ENCODE measurements around the gene HMGA1.
A peak's percentile ranks its signal among the peaks of the same experiment; 100 is the strongest.

Gene HMGA1

DNA sequence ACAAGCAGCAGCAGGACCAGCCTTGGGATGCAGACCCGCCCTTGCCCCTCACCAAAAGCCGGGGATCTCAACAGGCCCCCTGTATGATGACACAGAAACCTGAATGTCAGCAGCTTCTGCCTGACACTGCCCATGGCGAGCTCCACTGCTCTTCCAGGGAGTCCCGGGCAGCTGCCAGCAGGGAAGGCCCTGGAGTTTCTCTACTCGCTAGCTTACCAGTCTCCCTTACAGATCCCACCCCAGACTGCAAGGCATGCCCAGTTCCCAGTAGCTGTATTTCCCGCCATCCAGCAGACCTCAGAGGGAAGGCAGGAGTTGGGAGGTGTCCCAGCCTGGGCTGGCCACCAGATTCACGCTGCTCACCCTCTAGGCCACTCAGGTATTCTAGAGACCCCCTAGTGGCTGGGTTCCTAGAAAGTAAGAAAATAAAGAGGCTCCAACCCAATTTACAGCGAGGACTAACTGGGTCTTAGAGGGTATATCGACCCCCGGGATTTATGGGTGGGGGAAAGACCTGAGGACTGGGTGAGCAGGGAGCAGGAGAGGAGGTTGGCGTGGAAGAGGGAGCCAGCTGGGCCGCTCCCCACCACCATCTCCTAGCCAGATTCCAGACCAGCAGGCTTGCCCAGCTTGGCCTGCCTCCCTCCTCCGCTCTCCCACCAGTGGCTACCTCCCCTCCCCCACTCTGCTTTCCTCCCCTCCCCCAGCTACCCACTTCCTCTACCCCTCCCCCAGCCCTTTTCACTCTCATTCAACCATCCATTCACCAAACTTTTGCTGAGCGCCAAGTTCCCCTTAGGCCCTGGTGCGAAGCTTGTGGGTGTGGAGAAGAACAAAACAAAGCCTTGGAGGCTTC, 9.7 kb upstream of the HMGA1 start:
- Mint-ChIP-seq H3K4me1 (peaks cover 6% of the 10 kb centered on the region), H3K27me3 (ENCODE audit: low read depth) (no peaks in the 10 kb centered on the region), H3K4me3 (no peak overlapping the region), H3K36me3 (ENCODE audit: low read depth) (no peaks in the 10 kb centered on the region), H3K27ac (peak overlapping the region in 2 of 3 experiments; percentile 37 to 60), H3K9me3 (no peaks in the 10 kb centered on the region)
- TF ChIP-seq, protein P1, sequence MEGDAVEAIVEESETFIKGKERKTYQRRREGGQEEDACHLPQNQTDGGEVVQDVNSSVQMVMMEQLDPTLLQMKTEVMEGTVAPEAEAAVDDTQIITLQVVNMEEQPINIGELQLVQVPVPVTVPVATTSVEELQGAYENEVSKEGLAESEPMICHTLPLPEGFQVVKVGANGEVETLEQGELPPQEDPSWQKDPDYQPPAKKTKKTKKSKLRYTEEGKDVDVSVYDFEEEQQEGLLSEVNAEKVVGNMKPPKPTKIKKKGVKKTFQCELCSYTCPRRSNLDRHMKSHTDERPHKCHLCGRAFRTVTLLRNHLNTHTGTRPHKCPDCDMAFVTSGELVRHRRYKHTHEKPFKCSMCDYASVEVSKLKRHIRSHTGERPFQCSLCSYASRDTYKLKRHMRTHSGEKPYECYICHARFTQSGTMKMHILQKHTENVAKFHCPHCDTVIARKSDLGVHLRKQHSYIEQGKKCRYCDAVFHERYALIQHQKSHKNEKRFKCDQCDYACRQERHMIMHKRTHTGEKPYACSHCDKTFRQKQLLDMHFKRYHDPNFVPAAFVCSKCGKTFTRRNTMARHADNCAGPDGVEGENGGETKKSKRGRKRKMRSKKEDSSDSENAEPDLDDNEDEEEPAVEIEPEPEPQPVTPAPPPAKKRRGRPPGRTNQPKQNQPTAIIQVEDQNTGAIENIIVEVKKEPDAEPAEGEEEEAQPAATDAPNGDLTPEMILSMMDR (IDR thresholded peaks at IDR 0.05; ENCODE audit: unreplicated experiment in 3 of 3) = no peak

DNA sequence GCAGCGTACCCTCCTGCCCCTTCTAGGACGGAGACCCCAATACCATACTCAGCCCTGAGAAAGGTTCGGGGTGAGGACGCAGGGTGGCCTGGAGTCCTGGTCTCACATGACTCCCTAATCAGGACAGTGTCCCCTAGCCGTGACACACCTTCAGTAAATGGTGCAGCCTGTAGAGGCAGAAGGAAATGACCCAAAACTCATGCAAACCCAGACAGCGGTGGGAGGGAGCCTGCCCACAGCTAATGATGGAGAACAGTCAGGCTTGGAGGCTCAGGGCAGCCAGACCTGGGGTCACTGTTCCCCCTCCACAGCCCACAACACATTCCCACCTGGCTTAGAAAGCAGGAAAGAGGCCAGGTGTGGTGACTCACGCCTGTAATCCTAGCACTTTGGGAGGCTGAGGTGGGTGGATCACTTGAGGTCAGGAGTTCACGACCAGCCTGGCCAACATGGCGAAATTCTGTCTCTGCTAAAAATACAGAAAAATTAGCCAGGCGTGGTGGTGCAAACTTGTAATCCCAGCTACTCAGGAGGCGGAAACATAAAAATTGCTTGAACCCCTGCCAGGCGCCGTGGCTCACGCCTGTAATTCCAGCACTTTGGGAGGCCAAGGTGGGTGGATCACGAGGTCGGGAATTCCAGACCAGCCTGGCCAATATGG, 8.8 kb upstream of the HMGA1 start:
- peaks cover 6% of the 10 kb centered on the region for H3K4me1 Mint-ChIP-seq
- TF ChIP-seq, protein P1 (IDR thresholded peaks at IDR 0.05; ENCODE audit: unreplicated experiment in 3 of 3) = no peak
- H3K36me3 Mint-ChIP-seq (ENCODE audit: low read depth) = no peaks in the 10 kb centered on the region
- H3K27ac Mint-ChIP-seq = peak overlapping the region in 1 of 3 experiments; percentile 60
- no peaks in the 10 kb centered on the region for H3K27me3 Mint-ChIP-seq (ENCODE audit: low read depth)
- no peak overlapping the region for H3K4me3 Mint-ChIP-seq
- H3K9me3 Mint-ChIP-seq = no peaks in the 10 kb centered on the region

DNA sequence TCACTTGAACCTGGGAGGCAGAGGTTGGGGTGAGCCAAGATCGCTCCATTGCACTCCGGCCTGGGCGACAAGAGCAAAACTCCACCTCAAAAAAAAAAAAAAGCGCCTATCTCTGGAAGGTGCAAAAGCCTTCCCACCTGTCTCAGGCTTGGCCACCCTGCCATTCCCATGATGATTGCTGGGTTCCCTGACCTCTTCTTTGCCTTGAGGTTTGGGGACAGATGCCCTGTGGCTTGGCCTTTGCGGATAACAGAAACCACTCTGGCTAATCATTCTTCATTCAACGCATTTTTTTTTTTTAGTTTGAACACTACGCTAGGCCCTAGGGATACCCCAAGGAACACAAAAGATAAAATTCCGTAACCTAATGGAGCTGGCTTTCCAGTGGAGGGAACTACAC, 6.8 kb upstream of the HMGA1 start:
- Mint-ChIP-seq H3K27me3 (ENCODE audit: low read depth) (no peaks in the 10 kb centered on the region), H3K4me3 (no peak overlapping the region), H3K9me3 (no peaks in the 10 kb centered on the region), H3K27ac (no peak overlapping the region), H3K4me1 (no peaks in the 10 kb centered on the region), H3K36me3 (ENCODE audit: low read depth) (no peaks in the 10 kb centered on the region)
- TF ChIP-seq, protein P1 (IDR thresholded peaks at IDR 0.05; ENCODE audit: unreplicated experiment in 3 of 3) = no peak

DNA sequence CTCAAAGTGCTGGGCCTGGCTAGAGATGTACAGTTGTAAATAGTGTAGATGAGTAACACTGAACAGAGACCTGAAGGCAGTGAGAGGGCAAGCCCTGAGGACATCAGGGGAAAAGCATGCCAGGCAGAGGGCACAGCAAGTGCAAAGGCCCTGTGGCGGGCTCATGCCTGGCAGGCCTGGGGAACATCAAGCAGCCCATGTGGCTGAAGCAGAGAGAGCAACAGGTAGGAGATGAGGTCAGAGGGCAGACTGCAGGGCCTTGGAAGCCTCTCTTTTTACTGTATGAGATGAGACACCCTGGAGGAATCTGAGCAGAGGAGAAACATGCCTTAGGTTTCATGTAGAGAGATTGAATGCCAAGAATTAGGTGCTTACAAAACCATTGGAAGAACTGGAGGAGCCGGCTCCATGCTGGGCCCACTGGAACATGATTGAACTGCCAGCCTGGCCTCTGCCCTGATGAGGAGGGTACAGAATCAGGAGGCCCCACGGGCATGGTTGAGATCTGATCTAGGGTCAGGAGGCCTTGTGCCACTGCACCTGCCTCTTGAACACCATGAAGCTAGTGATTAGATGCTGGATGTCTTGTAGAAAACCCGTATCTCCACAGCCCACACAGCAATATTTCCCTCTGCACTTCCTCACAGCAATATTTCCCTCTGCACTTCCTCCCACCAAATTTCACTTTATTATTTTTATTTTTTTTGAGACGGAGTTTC, 5.9 kb upstream of the HMGA1 start:
- Mint-ChIP-seq H3K4me1 (no peaks in the 10 kb centered on the region), H3K9me3 (no peaks in the 10 kb centered on the region), H3K36me3 (ENCODE audit: low read depth) (no peaks in the 10 kb centered on the region), H3K4me3 (no peak overlapping the region), H3K27ac (no peak overlapping the region), H3K27me3 (ENCODE audit: low read depth) (no peaks in the 10 kb centered on the region)
- TF ChIP-seq, protein P1 (IDR thresholded peaks at IDR 0.05; ENCODE audit: unreplicated experiment in 3 of 3) = no peak

DNA sequence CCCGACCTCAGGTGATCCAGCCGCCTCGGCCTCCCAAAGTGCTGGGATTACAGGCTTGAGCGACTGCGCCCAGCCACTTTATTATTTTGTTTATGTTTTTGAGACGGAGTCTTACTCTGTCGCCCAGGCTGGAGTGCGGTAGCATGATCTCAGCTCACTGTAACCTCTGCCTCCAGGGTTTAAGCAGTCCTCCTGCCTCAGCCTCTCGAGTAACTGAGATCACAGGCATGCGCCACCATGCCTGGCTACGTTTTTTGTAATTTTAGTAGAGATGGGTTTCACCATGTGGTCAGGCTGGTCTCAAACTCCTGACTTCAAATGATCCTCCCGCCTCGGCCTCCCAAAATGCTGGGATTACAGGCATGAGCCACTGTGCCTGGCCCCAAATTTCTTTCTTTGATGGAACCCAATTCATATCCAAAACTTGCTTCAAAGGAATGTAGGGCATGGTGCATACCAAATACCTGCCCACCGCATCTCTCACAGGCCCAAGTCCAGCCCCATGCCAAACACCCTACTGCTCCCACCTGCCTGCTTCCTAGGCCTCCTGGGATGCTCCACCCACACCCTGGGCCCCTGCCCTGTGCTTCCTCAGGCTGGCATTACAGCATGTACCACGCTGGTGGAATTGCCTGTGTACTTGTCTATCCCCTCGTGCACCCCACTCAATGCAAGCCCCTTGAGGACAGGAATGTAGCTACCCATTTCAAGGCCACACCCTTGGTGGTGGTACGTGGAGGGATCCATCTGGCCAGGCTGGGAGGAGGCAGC, 4.9 kb upstream of the HMGA1 start:
- TF ChIP-seq, protein P1 (IDR thresholded peaks at IDR 0.05; ENCODE audit: unreplicated experiment in 3 of 3) = no peak
- Mint-ChIP-seq H3K4me3 (no peak overlapping the region), H3K9me3 (no peaks in the 10 kb centered on the region), H3K27ac (no peak overlapping the region), H3K27me3 (ENCODE audit: low read depth) (no peaks in the 10 kb centered on the region), H3K36me3 (ENCODE audit: low read depth) (no peaks in the 10 kb centered on the region), H3K4me1 (no peaks in the 10 kb centered on the region)
